Activated naive CD8-positive, alpha-beta T cell treated with anti-CD3 and anti-CD28 coated beads for 36 hours (primary cell): Measurements from ENCODE around the gene TRPV5. TPM values are rescaled to one million over a fixed set of nuclear protein-coding genes. Genes with fewer than 3 reads are reported as not detected.

ENCODE experiments used
- total RNA-seq, 2 experiments: library from RNA; stranded (reverse); gene quantifications; one replicate each; pipeline ENCODE4 v1.2.3, GENCODE V29; 2021

TRPV5 gene
- total RNA-seq, 2 experiments from 2014 or later = not detected

Other genes with a start within 250 kb of the TRPV5 start
- not detected for gene PRSS1, start 184.3 kb downstream of the TRPV5 start, total RNA-seq
- not detected for gene PRSS2, start 162.8 kb downstream of the TRPV5 start, total RNA-seq
- 10 to 100 TPM in 1 of 2 experiments, 1 to 10 TPM in 1; 9.0 to 10.0 TPM for gene EPHB6, start 78.7 kb downstream of the TRPV5 start, total RNA-seq
- not detected for gene TRPV6, start 48.0 kb downstream of the TRPV5 start, total RNA-seq
- not detected for gene LLCFC1, start 5.7 kb upstream of the TRPV5 start, total RNA-seq
- under 1 TPM in 1 of 2 experiments, not detected in 1; 0.16 TPM for gene KEL, start 28.6 kb upstream of the TRPV5 start, total RNA-seq
- not detected for gene OR9A2, start 93.4 kb upstream of the TRPV5 start, total RNA-seq
- gene OR6V1, start 118.6 kb upstream of the TRPV5 start, total RNA-seq = not detected
- not detected for gene PIP, start 198.3 kb upstream of the TRPV5 start, total RNA-seq
- gene TAS2R39, start 249.7 kb upstream of the TRPV5 start, total RNA-seq = not detected